Fibroblast of villous mesenchyme (primary cell): ENCODE data around the gene TMEM184B. TPM values are rescaled to one million over a fixed set of nuclear protein-coding genes. Genes with fewer than 3 reads are reported as not detected.

Experiments
- DNase-seq: peaks from one replicate; pipeline ENCODE4 v3.0.0-alpha.2; 2010; ENCODE audit warnings: low read depth
- H3K4me3 ChIP-seq: 2 replicates; pipeline ENCODE4 v1.5.1; 2011; ENCODE audit warnings: low read depth, mild to moderate bottlenecking, low read length
- total RNA-seq: library from RNA; depleted of rRNA; stranded (reverse); fragments of >200 nt; gene quantifications from 2 replicates; pipeline ENCODE4 v1.2.3, GENCODE V29; 2012
- TF ChIP-seq, protein P1 (sequence below): IDR thresholded peaks from 2 replicates; pipeline ENCODE4 v1.5.1; 2012; ENCODE audit warnings: low read depth, mild to moderate bottlenecking, low read length; ENCODE audit not compliant: insufficient read depth

TMEM184B gene
- total RNA-seq, 1 donor = 44.9 TPM

DNA sequence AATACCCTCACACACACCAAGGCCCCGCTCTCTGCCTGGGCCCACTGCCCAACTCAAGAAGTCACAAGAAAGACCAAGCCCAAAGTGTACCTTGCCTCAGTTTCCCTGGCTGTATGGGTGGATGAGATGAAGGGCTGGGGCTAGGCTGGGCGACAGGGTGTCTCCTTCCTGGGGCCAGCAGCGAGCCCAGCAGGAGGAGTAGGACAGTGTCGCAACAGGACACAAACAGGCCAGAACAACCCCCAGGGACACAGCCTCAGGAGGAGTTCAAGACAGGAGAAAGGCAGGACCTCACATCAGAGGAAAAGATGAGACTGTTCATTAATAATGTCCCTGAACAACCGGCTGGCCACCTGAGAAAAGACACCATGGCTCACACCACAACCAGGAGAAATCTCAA is 31.2 kb upstream of the TMEM184B start:
- no peak overlapping the region for H3K4me3 ChIP-seq
- TF ChIP-seq, protein P1, sequence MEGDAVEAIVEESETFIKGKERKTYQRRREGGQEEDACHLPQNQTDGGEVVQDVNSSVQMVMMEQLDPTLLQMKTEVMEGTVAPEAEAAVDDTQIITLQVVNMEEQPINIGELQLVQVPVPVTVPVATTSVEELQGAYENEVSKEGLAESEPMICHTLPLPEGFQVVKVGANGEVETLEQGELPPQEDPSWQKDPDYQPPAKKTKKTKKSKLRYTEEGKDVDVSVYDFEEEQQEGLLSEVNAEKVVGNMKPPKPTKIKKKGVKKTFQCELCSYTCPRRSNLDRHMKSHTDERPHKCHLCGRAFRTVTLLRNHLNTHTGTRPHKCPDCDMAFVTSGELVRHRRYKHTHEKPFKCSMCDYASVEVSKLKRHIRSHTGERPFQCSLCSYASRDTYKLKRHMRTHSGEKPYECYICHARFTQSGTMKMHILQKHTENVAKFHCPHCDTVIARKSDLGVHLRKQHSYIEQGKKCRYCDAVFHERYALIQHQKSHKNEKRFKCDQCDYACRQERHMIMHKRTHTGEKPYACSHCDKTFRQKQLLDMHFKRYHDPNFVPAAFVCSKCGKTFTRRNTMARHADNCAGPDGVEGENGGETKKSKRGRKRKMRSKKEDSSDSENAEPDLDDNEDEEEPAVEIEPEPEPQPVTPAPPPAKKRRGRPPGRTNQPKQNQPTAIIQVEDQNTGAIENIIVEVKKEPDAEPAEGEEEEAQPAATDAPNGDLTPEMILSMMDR = no peak
- peak; percentile 44 for DNase-seq

DNA sequence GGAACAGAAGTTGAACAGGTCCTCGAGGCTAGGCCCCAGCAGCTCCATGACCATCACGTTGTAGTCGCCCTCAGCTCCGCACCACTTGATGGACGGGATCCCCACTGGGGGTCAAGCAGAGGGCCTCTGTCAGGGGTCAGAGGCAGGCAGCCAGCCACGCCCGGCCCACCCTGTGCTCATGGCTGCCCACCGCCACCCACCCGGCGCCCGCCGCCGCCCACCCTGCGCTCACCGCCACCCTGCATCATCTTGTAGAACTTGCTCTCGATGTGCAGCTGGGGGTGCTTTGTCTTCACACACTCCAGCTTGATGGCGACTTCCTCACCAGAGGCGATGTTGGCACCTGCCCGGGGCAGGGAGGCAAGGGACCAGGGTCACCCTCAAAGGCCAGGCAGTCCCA is 30.1 kb upstream of the TMEM184B start:
- TF ChIP-seq, protein P1 = no peak
- no peak for DNase-seq
- no peak overlapping the region for H3K4me3 ChIP-seq

DNA sequence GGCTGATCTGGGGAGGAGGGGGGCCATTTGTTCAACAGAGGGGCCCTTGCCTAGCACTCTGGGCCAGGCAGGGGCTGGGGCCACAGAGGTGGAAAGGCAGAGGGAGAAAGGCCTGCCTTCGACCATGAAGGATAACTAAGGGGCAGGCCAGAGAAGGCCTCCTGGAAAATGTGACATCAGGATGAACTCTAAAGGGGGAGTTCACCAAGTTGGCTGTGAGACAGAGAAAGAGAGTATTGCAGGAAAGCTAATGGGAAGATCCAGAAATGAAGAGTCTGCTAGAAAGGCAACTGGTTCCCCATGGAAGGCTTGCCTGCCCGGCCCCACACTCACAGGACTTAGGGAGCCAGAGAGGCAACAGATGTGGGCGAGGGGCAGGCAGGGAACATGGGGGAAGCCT is 28.1 kb upstream of the TMEM184B start:
- DNase-seq = no peak
- TF ChIP-seq, protein P1 = no peak
- no peak overlapping the region for H3K4me3 ChIP-seq

DNA sequence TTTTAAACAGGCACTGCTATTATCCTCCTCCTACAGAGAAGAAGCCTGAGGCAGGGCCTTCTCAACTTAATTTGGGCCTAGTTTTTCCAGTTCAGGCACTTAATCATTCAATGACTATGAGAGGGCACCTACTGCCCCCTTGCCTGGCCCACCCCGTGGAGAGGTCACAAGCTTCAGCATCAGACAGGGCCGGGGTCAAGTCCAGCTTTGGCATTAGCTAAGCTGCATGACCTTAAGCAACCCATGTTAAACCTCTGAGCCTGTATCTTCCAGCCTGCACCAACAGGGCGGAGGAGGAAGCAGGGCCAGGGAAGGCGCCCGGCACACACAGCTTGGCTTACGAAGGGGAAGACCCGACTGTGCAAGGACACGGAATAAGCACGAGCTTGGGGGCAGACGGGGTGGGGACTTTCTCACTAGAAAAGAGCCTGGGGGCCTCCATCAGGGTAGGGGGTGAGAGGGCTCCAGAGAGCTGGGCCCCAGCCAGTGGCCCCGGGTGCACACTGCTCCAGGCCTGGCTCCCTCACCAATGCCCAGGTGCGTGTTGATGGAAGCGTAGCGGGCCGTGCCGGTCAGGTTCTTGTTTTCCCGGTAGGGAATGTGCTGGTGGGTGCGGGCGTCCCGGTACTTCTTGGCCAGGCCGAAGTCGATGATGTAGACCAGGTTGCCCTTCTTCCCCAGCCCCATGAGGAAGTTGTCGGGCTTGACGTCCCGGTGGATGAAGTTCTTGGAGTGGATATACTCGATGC is 27.6 kb upstream of the TMEM184B start:
- H3K4me3 ChIP-seq = no peak overlapping the region
- DNase-seq = no peak
- TF ChIP-seq, protein P1 = no peak

DNA sequence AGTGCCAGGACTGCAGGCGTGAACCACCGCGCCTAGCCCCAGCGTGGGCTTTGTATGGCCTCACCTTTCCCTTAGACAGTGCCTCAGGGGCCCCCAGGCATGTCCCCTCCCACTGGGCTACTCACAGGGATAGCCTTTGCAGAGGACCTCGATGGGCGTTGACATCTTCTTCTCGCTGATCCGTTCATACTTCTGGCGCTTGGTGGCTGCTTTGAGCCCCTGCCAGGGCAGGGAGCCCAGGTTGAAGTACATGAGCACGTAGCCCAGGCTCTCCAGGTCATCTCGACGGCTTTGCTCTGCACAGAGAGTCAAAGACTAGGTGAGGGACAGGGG is 26.9 kb upstream of the TMEM184B start:
- H3K4me3 ChIP-seq = no peak overlapping the region
- TF ChIP-seq, protein P1 = no peak
- DNase-seq = no peak

DNA sequence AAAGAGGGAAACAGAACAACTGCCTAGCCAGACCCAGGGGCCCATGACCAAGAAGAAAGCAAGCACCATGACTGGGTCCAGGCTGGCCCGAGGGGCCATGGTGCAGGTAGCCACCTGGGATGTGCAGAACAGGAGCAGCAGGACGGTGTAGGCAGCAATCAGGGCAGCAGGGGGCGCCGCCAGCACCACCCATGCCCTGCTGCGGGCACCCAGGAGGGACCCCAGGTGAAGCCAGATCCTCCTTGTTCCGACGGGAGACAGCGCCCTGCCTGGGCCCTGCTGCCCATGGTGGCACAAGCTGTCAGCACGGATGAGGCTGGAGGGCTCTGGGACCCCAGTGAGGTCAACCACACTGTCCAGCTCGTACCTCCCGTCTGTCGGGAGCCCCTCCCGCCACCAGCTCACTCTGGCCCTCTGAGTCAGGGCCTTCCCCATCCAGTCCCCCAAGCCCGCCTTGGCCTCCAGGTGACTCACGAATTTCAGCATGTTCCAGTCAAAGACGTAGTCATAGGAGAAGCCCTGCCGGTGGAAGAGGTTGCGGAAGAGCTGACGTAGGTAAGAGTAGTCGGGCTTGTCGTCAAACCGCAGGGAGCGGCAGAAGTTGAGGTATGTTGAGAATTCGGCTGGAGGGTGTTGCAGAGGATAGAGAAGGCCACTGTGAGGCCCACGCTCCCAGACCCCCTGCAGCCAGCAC is 25.6 kb upstream of the TMEM184B start:
- no peak overlapping the region for H3K4me3 ChIP-seq
- peak; percentile 79 for DNase-seq
- TF ChIP-seq, protein P1 = peak; percentile 54

DNA sequence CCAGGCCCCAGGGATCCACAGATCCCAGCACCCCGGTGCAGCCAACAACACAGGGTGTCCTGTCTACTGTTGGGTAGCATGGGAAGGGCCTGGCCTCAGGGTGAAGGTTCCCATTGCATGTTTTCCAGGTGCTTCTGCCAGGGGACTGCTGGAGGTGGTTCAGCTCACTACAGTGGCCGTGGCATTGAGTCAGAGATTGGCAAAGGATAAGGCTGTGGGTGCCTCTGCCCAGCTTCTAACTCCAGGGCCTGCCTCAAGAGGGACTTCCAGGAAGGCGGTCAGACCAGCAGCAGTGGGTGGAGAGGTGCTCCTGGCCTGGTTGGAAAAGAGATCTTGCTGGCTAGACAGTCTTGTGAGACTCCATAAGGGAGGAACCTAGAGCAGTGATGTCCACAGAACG is 23.6 kb upstream of the TMEM184B start:
- TF ChIP-seq, protein P1 = no peak
- DNase-seq = no peak
- no peak overlapping the region for H3K4me3 ChIP-seq
